ENCODE data around the gene FN1.

DNA sequence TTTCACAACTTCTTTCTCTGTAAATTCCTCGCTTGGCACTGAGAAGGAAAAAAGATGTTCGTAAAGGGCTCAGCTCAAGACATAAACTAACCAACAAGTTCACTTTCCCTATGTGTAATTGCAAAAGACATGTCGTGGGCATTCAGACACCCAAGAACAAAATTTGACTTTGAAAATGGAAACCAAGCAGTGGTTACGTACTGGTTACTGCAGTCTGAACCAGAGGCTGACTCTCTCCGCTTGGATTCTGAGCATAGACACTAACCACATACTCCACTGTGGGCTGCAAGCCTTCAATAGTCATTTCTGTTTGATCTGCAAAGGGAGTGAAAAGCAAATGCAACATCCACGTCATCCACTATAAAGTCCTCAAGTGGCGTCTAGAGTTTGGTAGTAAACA is 53.9 kb downstream of the FN1 start:
- TF ChIP-seq RNF2 (IDR thresholded peaks at IDR 0.05; ENCODE audit: borderline replicate concordance, low read depth) (no peak), MYC (IDR thresholded peaks at IDR 0.05; ENCODE audit: borderline replicate concordance, low read length) (no peak), RFX5 (IDR thresholded peaks at IDR 0.05) (no peak), POLR2A (IDR thresholded peaks at IDR 0.05; ENCODE audit: low read length) (no peak), POLR2AphosphoS2 (conservative IDR thresholded peaks at IDR 0.05; ENCODE audit: low read length) (no peak), EP300 (IDR thresholded peaks at IDR 0.05) (no peak), HES2 (IDR thresholded peaks at IDR 0.05) (no peak), SREBF2 (IDR thresholded peaks at IDR 0.05) (no peak), CHD4 (IDR thresholded peaks at IDR 0.05; ENCODE audit: borderline replicate concordance) (no peak), CEBPB (IDR thresholded peaks at IDR 0.05) (no peak), ZSCAN20 (CRISPR knock-in tag; IDR thresholded peaks at IDR 0.05) (no peak)
- TF ChIP-seq, protein P1, sequence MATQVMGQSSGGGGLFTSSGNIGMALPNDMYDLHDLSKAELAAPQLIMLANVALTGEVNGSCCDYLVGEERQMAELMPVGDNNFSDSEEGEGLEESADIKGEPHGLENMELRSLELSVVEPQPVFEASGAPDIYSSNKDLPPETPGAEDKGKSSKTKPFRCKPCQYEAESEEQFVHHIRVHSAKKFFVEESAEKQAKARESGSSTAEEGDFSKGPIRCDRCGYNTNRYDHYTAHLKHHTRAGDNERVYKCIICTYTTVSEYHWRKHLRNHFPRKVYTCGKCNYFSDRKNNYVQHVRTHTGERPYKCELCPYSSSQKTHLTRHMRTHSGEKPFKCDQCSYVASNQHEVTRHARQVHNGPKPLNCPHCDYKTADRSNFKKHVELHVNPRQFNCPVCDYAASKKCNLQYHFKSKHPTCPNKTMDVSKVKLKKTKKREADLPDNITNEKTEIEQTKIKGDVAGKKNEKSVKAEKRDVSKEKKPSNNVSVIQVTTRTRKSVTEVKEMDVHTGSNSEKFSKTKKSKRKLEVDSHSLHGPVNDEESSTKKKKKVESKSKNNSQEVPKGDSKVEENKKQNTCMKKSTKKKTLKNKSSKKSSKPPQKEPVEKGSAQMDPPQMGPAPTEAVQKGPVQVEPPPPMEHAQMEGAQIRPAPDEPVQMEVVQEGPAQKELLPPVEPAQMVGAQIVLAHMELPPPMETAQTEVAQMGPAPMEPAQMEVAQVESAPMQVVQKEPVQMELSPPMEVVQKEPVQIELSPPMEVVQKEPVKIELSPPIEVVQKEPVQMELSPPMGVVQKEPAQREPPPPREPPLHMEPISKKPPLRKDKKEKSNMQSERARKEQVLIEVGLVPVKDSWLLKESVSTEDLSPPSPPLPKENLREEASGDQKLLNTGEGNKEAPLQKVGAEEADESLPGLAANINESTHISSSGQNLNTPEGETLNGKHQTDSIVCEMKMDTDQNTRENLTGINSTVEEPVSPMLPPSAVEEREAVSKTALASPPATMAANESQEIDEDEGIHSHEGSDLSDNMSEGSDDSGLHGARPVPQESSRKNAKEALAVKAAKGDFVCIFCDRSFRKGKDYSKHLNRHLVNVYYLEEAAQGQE (IDR thresholded peaks at IDR 0.05) = no peak
- TF ChIP-seq, protein P2, sequence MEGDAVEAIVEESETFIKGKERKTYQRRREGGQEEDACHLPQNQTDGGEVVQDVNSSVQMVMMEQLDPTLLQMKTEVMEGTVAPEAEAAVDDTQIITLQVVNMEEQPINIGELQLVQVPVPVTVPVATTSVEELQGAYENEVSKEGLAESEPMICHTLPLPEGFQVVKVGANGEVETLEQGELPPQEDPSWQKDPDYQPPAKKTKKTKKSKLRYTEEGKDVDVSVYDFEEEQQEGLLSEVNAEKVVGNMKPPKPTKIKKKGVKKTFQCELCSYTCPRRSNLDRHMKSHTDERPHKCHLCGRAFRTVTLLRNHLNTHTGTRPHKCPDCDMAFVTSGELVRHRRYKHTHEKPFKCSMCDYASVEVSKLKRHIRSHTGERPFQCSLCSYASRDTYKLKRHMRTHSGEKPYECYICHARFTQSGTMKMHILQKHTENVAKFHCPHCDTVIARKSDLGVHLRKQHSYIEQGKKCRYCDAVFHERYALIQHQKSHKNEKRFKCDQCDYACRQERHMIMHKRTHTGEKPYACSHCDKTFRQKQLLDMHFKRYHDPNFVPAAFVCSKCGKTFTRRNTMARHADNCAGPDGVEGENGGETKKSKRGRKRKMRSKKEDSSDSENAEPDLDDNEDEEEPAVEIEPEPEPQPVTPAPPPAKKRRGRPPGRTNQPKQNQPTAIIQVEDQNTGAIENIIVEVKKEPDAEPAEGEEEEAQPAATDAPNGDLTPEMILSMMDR (IDR thresholded peaks at IDR 0.05) = no peak
- TF ChIP-seq, protein P3, sequence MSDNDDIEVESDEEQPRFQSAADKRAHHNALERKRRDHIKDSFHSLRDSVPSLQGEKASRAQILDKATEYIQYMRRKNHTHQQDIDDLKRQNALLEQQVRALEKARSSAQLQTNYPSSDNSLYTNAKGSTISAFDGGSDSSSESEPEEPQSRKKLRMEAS (IDR thresholded peaks at IDR 0.05) = no peak

Measured in A549 (cell line).